NCI-H2081 treated with DMSO at 0.1 percent for 48 hours (cell line): ENCODE measurements around the gene FXN.
"Not testable (repeated sequence)": the region's sequence is repeated elsewhere in the genome, so short reads cannot be mapped to it uniquely, and the experiment has no call there.

Experiments used
- DNase-seq: peaks from one replicate; lab custom pipeline; 2025; lab: John Stamatoyannopoulos, UW

The FXN gene

DNA sequence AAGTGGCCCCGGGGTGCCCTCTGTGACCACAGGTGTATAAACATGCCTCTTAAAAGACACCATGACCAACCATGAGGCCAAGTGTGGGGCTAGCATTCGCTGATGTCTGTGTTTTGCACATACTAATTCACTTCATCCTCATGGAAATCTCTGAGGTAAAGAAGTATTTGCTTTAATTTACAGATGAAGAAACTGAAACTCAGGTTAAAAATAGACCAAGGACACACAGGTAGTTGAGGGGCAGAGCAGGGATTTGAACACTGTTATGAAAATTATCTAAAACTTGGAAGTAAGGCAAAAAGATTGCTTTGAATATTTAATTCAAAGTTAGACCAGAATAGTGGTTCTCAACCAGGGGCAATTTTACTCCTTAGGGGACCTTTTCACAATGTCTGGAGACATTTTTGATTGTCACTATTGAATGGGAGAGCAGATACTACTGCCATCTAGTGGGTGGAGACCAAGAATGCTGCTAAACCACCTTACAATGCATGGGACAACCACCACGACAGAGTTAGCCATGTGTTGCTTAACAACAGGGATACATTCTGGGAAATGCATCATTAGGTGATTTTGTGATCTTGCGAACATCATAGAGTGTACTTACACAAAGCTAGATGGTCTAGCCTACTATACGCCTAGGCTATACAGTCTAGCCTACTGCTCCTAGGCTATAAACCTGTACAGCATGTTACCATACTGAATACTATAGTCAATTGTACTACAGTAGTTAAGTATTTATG lies 8.0 kb upstream of the FXN start:
- DNase-seq, result peak; percentile 58

GRCh38 chr9:69028754-69029153 lies 6.8 kb upstream of the FXN start:
- no peak for DNase-seq

GRCh38 chr9:69029535-69029934 lies 6.0 kb upstream of the FXN start:
- DNase-seq, result no peak

- no peak for DNase-seq
Measured at GRCh38 chr9:69030851-69031645, 4.5 kb upstream of the FXN start.

- no peak for DNase-seq
Measured at GRCh38 chr9:69034071-69034470, 1.5 kb upstream of the FXN start.

- no peak for DNase-seq
Measured at GRCh38 chr9:69036309-69036708, 757 bp downstream of the FXN start.

DNA sequence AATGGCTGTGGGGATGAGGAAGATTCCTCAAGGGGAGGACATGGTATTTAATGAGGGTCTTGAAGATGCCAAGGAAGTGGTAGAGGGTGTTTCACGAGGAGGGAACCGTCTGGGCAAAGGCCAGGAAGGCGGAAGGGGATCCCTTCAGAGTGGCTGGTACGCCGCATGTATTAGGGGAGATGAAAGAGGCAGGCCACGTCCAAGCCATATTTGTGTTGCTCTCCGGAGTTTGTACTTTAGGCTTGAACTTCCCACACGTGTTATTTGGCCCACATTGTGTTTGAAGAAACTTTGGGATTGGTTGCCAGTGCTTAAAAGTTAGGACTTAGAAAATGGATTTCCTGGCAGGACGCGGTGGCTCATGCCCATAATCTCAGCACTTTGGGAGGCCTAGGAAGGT lies 1.2 kb downstream of the FXN start:
- DNase-seq, result no peak

DNA sequence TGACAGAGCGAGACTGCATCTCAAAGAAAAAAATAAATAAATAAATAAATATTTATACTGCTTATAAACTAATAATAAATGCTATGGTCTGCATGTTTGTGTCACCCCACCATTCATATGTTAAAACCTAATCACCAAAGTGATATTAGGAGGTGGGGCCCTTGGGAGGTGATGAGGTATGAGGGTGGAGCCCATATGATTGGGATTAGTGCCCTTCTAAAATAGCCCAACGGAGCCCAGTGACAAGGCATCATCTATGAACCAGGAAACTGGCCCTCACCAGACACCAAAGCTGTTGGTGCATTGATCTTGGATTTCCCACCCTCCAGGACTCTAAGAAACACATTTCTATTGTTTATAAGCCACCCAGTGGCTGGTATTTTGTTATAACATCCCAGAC lies 5.1 kb downstream of the FXN start:
- DNase-seq, result no peak

DNA sequence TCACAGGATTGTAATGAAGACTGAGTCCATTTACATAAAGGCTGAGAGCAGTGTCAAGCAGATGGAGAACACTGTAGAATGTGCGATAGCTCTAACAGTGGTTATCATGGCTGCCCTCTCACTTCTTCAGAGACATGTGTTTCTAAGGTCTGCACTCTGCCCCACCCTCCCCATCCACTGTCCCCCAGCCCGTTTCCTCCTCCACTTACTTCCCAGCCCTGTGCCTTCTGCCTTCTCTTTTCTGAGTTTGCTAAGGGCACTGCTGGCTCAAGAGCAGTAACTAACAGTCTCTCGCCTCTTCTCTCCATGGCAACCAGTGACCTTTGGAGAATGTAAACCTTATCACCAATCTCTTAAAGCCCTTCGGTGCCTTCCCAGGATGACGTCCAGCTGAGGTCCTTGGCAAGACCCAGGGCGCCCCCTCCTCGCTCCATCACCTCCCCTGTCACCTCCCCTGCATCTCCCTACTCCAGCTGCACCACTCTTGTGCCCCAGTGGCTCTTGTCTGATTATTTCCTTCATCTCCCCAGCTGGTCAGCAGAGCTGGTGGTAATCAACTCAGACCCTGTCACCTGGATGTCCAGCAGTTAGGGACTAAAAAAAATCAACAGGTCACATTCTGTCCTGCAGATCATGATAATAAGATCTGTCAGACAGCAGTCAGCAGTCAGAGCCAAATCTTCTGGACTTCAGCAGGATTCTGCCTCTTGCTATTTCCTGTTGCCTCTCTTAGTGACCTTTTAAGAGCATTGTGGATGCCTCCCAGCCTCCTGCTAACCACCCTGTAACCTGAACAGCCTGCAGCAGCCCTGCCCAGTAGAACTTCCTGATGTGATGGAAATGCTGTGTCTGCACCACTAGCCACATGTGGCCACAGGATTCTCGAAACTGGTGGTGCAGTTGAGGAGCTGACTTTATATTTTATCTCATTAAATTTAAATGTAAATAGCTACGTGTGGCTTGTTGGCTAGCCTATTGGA lies 9.0 kb downstream of the FXN start:
- DNase-seq, result no peak

DNA sequence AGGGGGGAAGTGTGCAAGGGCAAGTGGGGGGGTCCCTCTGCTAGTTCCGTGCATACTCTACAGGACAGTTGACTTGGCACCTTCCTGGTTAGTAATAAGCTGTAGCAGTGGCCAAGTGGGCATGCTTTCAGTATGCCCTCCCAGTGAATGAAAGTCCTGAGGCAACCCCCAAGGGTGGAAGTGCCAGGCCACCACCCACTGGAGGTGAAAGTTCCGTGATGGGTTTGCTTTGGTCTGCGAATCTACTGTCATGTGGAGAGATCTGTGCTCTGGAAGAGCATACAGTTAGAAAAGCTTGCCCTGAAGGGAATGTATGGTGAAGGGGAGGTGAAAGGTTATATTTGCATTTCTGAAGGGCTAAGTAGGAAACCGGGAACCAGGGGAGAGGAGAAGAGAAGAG lies 10.3 kb downstream of the FXN start:
- DNase-seq, result no peak

DNA sequence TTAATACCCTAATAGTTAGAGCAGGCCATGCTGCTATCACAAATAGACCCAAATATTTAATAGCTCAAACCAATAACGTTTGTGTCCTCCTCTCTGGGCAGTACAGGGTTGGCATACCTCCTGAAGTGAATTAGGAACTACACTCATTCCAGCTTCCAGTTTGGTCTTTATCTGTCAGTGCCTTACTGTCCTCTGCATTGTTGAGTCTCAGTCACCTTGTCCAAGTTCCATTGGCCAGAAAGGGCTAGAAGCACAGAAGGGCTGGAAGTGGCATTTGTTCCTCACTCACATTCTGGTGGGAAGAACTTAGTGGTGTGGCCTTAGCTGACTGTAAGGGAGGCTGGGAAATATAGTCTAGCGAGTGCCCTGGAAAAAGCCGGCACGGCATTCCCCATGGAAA lies 11.2 kb downstream of the FXN start:
- no peak for DNase-seq

DNA sequence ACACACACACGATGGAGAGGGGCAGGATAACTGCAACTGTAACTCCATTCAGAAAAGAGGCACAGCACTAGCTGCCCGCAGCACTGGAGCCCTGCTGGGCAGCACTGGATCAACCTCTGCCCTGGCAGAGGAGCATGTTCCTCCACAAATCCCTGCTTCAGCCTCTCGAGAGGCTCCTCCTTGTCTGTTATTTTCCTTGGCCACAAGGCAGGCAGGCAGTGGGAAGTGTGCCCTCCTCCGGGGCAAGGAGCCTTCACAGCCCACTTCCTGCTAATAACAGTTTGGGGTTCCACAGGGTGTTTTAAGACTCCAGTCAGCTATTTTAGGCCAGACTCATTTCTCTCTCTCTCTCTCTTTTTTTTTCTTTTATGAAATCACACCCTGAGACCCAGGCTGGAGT lies 11.8 kb downstream of the FXN start:
- no peak for DNase-seq

DNA sequence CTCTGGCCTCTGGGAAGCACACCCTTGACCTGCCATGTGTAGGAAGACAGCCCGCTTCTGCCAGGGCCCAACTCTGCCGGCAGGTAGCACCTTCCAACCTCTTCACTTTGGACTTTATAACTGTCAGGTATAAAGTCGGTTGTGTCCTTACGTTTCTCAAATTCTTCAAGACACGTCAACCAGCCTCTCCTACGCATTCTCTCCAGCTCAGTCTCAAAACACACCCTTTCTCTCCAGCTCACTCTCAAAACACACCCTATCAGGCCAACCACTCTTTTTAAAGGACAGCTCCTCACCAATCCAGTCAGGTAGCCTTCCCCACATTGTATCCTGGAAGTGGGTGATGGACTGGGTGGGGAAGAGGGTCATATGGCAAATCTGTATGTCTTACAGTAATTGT lies 13.5 kb downstream of the FXN start:
- DNase-seq, result no peak

GRCh38 chr9:69050936-69051335 lies 15.4 kb downstream of the FXN start:
- DNase-seq, result not testable (repeated sequence)

DNA sequence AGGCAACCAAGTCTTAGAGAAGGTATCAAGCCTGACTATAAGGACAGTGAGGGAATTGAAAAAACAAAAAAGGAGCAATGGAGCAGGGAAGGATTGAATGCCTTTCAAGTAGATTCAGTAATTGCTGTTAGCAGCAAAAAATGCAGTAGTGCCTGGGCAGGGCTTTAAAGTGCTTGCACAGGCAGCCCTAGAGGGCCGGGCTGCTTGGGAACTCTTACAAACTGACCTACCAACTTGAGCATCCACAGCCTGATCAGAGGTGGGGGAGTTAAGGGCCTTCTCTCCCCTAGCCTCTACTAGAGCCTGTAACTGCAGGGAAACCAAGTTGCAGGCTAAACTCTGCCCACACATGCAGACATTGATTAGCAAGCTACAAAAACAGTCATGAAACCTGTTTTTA lies 19.4 kb downstream of the FXN start:
- DNase-seq, result no peak

DNA sequence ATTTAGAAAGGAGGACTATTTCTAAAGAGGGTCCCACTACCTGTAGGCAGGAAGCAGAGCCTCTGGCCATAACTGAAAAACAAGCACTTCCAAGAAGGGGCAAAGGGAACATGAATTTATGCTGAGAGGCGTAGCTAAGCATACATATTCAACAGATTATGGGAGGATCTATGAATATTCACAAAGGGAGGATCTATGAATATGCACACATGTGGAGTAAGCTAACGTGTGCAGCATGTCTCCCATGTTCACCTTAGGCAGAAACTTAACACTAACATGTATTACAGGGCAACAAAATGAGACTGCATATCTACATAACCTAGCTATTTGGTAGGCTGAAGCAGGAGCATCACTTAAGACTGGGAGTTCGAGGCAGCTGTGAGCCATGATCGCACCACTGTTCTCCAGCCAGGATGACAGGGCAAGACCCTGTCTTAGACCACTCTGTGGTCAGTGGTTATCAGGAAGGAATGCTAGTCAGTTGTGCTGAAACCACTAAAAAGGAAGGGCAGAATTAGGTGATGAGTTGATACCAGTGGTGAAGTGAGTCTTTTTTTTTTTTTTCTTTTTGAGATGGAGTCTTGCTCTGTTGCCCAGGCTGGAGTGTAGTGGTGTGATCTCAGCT lies 20.8 kb downstream of the FXN start:
- DNase-seq, result no peak

GRCh38 chr9:69058101-69058500 lies 22.5 kb downstream of the FXN start:
- DNase-seq, result no peak

GRCh38 chr9:69060766-69061165 lies 25.2 kb downstream of the FXN start:
- DNase-seq, result no peak

DNA sequence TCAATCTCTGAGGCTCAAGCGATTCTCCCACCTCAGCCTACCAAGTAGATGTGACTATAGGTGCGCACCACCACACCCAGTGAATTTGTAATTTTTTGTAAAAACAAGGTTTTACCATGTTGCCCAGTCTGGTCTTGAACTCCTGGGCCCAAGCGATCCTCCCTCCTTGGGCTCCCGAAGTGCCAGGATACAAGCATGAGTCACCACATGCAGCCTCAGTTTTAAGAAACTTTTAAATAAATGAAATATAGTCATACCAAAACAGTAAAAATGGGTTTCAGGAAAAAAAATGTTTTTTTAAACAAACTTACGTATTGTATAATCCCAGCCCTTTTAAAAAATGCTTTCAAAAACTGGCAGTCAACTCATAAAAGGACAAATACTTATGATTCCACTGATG lies 26.6 kb downstream of the FXN start:
- DNase-seq, result no peak

GRCh38 chr9:69063839-69064238 lies 28.3 kb downstream of the FXN start:
- no peak for DNase-seq

DNA sequence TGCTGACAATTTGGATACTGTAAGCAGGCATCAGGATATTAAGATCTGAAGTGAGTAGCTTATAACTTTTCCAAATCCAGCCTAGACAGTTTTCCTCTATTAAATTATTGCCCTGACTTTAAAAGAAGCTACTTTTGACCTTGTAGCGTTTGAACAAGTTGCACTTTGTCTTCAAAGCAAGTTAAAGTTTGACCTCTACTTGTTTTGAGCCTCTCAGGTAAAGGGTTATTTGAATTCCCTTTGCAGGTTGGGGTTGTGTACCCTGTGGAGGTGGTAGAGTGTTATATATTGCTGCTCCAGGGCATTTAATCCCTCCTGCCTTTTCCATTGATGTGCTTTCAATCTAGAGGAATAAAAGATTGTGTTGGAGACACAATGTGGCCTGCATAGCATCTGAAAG lies 30.1 kb downstream of the FXN start:
- DNase-seq, result no peak

GRCh38 chr9:69066955-69067354 lies 31.4 kb downstream of the FXN start:
- no peak for DNase-seq
